ENCODE data around the gene SYNGR2.
"Not testable (repeated sequence)": the region's sequence is repeated elsewhere in the genome, so short reads cannot be mapped to it uniquely, and the experiment has no call there.

The SYNGR2 gene

DNA sequence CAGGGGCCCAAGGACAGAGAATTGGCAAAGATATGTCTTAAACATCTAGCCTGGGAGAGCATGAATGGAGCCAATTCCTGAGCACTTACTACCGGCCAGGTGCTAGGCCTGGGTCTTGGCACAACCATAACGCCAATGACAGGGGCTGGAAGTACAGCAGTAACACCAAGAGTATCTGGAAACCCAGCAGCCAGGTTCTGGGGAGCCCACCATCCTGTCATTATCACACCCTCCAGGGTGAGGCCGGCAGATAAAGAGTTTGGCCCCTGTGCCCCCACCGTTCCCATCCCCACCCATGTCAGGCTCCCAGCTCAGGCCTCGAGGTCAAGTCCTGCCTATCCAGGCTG lies 38.3 kb upstream of the SYNGR2 start:
- DNase-seq (ENCODE audit: low read depth, low spot score) = no peak

DNA sequence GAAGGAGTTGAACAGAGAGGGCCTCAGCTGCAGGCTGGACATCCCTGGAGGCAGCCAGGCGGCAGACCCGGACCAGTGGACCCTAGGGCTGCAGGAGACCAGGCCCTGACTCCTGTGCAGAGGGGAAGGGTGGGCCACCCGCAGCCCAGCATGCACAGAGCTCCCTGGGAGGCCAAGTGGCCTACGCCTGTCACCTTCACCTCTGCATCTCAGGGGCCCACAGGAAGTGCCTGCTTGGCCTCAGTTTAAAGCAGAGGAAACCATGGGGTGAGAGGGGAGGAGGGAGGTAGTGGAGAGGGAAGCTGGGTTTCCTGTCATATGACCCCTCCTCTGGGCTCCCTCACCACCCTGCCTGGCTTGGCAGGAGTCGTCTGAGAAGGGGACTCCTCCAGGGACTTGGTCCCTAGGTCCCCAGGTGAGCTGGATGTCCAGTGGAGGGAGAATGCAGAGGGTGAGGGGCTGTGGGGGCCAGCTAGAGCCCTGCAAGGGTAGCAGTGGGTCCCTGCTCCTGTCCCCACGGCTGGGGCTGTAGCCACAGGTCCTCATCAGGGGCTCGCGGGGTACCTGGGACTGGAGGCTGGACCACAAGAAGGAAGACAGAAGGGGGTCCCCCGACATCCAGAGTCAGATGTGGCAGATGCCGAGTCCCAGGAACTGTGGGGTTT lies 37.8 kb upstream of the SYNGR2 start, which contains the start of gene TMC8:
TSS of gene TMC8 (plus strand) at position 335 of the 665 bp plus-strand sequence. CDS start 818 bp downstream, outside the sequence.
- no peak for DNase-seq (ENCODE audit: low read depth, low spot score)

DNA sequence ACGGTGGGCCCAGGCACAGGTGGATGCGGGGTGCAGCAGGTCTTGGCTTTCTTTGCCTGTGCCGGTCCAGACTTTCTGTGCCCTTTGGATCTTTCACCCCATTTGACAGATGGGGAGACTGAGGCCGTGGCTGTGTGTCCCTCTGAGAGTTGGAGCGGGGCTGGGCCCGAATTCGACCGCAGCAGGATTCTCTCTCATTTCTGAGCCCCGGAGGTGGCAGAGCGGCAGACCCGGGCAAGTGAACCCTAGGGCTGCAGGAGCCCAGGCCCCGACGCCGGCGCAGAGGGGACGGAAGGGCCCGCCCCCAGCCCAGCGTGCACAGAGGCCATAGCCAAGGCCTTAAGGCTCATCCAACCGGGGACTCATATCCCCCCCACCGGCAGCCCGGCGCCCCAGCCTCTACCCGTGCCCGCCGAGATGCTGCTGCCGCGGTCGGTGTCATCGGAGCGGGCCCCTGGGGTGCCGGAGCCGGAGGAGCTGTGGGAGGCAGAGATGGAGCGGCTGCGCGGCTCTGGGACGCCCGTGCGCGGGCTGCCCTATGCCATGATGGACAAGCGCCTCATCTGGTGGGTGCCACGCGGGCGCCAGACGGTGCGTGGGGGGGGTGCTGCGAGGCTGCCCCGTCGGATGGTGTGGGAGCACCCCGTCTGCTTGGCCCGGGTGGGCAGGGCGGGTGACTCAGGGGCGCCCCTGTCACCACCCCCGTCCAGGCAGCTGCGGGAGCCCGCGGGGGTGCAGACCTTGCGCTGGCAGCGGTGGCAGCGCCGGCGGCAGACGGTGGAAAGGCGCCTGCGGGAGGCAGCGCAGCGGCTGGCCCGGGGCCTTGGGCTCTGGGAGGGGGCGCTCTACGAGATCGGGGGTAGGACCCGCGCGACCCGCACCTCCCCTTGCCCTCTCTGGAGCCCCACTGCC lies 37.0 kb upstream of the SYNGR2 start:
- DNase-seq (ENCODE audit: low read depth, low spot score) = no peak

- no peak for DNase-seq (ENCODE audit: low read depth, low spot score)
Measured at GRCh38 chr17:78132084-78132676, 36.2 kb upstream of the SYNGR2 start.

DNA sequence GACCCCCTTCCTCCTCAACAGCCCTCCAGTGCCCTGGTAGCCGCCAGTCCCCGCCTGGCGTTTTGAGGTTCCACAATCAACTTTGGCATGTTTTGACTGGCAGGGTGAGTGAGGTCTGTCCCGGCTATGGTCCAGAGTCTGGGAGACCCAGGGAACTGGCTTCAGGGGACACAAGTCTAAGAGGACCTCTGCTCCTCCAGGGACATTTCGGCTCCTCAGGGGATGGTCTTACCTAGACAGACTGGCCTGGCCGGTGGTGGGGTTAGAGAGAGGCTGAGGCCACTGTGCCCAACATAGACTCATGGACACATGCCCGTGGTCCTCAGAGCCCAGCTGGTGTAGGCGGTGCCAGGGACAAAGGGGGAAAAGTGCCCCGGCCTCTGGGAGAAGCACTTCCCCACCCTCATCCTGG lies 35.6 kb upstream of the SYNGR2 start:
- no peak for DNase-seq (ENCODE audit: low read depth, low spot score)

DNA sequence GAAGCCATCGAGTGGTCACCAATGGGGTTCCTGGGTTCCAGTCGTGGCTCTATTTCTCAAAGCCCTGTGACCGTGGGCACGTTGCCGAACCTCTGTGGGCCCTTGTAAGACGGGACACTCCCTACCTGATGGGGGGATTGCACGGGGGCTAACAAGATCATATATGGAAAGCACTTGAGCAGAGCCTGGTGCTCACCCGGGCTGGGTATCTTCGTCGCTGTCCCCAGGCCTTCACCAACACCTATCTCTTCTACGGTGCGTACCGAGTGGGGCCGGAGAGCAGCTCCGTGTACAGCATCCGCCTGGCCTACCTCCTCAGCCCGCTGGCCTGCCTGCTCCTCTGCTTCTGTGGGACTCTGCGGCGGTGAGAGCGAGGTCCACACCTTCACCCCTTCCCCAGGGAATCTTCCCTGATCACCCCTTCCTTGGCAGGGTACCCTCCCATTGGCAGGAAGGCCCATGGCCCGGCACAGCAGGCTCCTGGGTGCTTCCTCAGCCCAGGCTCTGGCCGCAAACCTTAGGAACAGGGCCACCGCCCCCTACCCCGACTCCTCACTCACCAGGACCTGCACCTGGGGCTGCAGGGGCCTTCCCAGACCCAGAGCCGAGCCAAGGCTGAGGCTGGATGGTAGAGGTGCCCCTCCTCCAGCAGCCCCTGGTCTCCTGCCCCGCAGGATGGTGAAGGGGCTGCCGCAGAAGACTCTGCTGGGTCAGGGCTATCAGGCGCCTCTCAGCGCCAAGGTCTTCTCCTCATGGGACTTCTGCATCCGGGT lies 35.0 kb upstream of the SYNGR2 start:
- no peak for DNase-seq (ENCODE audit: low read depth, low spot score)

DNA sequence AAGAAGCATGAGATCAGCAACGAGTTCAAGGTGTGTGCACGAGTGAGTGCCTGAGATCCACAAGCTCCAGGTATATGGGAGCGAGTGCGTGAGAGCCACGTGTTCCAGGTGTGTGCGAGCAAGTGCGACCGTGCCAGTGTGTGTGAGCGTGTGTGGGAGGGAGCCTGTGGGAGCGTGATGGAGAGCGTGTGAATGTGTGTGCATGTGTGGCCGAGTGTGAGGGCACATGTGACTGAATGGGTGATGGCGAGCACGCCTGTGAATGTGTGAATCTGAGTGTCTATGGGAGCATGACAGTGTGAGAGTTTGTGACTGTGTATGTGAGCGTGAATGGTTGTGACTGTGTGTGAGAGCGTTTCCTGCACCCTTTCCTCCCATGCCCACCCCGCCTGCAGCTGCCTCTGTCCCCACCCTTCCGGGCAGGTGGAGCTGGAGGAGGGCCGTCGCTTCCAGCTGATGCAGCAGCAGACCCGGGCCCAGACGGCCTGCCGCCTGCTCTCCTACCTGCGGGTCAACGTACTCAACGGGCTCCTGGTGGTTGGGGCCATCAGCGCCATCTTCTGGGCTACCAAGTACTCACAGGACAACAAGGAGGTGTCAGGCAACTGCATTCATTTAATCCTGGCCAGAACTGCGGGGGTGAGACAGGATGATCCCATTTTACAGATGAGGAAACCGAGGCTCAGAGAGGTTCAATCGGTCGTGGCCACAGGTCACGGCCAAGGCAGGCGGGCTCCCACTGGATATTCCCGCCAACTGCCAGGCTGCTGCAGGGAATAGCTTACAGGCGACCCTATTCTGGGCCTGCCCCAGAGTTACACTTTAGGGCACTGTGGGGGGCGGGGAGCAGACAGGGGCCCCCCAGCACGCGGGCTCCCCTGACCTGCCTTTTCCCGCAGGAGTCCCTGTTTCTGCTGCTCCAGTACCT lies 34.1 kb upstream of the SYNGR2 start:
- no peak for DNase-seq (ENCODE audit: low read depth, low spot score)

DNA sequence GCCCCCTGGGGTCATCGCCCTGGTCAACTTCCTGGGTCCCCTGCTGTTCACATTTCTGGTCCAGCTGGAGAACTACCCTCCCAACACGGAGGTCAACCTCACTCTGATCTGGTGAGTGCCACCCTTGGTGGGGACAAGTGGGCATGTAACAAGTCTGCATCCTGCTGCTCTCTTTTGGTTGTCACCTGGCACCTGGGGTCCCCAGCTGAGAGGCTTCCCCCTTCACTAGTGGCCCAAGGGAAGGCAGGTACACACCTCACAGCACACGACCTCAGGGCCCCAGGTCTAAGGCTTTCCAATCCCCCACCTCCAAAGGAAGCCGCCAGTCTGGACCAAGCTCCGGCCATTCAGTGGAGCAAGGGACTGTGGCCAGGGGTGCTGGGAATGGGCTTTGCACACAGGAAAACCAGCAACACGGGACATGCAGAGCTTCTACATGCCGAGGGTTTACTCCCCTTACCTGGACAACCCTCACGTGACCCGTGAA lies 33.4 kb upstream of the SYNGR2 start:
- DNase-seq (ENCODE audit: low read depth, low spot score) = no peak

GRCh38 chr17:78135858-78136500 lies 32.4 kb upstream of the SYNGR2 start:
- no peak for DNase-seq (ENCODE audit: low read depth, low spot score)

DNA sequence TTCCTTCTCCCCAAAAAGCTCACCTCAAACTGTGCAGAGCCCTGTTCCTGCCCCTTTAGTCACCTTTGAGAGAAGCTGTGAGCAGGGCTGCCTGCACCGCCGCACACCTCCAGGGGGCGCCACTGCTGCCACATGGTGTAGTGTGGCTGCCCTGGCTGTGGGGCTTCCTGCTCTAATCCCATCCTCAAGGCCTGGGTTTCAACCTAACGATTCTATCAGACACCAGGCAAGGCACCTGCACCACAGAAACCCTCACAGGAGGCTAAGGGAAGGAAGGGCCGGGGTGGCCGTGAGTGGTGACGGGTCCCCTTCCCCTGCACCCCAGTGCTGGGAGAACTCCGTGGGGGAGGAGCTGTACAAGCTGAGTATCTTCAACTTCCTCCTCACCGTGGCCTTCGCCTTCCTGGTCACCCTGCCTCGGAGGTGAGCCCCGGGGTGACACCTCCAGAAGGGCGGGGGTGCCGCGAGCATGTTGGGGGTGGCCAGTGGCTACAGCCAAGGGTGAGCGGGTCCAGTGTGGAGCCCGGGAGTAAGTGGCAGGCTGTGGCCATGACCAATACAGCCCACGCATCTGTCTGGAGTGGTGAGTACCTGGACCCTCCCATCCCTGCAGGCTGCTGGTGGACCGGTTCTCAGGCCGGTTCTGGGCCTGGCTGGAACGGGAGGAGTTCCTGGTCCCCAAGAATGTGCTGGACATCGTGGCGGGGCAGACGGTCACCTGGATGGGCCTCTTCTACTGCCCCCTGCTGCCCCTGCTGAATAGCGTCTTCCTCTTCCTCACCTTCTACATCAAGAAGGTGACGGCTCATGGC lies 30.8 kb upstream of the SYNGR2 start:
- no peak for DNase-seq (ENCODE audit: low read depth, low spot score)

DNA sequence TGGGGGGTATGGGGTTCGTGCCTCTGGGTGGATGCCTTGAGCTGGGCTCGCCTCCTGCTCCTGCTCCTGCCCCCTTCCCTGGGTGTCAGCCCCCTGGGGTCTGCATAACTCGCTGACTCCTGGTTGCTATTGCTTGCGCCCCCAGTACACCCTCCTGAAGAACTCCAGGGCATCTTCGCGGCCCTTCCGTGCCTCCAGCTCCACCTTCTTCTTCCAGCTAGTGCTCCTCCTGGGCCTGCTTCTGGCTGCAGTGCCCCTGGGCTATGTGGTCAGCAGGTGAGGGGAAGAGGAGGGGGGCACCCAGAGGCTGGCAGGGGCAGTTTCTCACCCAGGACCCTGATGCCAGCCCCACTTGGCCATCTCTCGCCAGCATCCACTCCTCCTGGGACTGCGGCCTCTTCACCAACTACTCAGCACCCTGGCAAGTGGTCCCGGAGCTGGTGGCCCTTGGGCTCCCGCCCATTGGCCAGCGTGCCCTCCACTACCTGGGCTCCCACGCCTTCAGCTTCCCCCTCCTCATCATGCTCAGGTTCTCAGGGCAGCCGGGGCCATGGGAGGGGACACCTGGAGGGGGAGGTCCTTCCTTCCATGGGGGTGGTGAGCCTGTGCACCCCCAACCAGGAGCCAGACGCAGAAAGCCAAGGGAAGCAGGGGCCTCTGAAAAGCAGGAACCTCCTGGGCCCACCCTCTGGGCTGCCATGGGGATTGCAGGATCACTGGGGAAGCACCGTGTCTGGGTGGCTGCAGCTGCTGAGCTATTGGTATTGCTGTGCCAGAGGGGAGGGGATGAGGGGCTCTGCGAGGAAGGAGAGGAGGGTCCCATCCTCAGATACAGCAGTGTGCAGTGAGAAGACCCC lies 29.9 kb upstream of the SYNGR2 start:
- DNase-seq (ENCODE audit: low read depth, low spot score) = no peak

DNA sequence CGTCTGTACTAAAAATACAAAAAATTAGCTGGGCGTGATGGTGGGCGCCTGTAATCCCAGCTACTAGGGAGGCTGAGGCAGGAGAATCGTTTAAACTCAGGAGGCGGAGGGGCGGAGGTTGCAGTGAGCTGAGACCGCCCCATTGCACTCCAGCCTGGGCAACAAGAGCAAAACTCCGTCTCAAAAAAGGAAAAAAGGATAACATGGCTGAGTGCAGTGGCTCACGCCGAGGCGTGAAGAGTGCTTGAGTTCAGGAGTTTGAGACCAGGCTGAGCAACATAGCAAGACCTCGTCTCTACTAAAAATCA lies 28.6 kb upstream of the SYNGR2 start:
- not testable (repeated sequence) for DNase-seq (ENCODE audit: low read depth, low spot score)

DNA sequence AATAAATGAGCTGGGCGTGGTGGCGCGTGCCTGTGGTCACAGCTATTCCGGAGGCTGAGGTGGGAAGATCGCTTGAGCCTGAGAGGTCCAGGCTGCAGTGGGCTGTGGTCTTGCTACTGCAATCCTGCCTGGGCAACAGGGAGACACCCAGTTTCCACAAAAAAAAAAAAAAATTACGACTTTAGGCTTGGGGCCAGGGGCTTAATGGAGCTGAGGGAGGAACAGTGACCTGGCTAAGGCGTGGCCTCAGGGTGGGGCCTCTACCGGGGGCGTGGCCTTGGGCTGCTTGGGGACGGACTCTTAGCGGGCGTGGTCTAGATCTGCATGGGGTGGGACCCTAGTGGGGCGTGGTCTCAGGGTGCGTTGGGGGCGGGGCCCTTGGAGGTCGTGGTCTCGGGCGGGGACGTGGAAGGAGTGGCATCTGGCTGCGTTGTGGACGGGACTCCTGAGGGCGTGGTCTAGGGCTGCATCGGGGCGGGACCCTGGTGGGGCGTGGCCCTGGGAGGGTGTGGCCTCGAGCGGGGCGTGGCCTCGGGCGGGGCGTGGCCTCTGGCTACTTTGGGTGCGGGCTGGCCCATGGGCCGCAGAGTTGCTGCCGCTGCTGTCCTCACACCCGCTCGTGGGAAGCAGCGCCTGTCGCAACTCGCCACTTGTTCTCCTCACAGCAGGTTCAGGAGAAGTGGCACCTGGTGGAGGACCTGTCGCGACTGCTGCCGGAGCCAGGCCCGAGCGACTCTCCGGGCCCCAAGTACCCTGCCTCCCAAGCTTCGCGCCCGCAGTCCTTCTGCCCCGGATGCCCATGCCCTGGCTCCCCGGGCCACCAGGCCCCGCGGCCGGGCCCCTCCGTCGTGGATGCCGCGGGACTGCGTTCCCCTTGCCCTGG lies 28.0 kb upstream of the SYNGR2 start:
- no peak for DNase-seq (ENCODE audit: low read depth, low spot score)

- DNase-seq (ENCODE audit: low read depth, low spot score) = no peak
Measured at GRCh38 chr17:78141437-78142118, 26.8 kb upstream of the SYNGR2 start.

DNA sequence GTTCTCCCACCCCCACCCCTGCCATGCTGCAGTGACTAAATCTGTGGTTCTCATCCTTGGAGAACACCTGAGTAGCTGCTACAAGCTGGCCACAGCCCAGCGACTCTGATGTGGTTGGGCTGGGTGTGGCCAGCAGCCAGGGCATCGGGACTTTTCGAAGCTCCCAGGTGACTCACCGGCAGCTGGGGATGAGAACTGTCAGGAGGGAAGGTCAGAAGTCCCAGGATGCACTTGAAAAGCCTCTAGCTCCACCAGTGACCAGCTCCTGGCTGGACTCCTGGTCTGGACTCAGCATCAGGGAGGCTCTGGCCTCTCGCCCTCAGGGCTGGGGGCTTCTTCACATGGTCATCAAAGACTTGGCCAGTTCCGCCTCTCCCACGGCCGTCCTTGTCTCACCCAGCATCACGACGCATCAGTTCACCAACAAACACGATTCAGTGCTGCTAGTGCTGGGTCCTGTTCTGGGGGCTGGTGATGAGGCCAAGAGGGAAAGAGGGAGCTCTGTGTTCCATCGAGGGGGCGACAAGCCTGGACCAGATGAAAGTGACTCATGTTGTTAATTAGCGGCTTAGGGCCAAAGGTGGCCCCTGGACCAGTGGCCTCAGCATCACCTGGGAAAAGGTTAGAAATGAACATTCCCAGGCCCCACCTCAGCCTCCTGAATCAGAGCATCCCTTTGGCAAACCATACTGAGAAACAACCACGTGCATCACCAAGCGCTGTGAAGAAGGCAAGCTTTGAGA lies 26.1 kb upstream of the SYNGR2 start:
- DNase-seq (ENCODE audit: low read depth, low spot score) = no peak

Data from smooth muscle cell of the brain vasculature (primary cell).